Measurements from ENCODE around the gene BEX5.
A peak's percentile ranks its signal among the peaks of the same experiment; 100 is the strongest.
"Not testable (repeated sequence)": the region's sequence is repeated elsewhere in the genome, so short reads cannot be mapped to it uniquely, and the experiment has no call there.

The BEX5 gene

DNA sequence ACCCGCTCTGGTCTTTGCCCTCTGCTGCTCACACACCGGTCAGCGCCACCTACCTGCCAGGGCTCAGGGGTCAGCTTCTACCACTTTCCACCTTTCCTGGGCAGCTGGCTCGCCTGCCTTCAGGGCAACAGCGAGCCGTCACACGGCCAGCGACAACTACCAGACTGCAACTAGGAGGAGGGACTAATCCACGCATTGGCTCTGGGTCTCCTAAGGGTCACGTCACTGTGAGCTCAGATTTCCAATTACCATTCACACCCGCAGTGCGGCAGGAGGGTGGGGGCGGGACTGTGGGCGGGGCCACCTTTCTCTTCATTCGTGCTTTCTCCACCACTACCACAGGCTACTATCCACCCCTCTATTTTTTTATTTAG is at the start of gene BEX5:
TSS of gene BEX5 (minus strand) at position 172 of the 374 bp plus-strand sequence. CDS start 1,712 bp downstream, outside the sequence.
- DNase-seq: peak; percentile 52

GRCh38 chrX:102185967-102186720 is 30.4 kb upstream of the BEX5 start:
- DNase-seq: no peak

DNA sequence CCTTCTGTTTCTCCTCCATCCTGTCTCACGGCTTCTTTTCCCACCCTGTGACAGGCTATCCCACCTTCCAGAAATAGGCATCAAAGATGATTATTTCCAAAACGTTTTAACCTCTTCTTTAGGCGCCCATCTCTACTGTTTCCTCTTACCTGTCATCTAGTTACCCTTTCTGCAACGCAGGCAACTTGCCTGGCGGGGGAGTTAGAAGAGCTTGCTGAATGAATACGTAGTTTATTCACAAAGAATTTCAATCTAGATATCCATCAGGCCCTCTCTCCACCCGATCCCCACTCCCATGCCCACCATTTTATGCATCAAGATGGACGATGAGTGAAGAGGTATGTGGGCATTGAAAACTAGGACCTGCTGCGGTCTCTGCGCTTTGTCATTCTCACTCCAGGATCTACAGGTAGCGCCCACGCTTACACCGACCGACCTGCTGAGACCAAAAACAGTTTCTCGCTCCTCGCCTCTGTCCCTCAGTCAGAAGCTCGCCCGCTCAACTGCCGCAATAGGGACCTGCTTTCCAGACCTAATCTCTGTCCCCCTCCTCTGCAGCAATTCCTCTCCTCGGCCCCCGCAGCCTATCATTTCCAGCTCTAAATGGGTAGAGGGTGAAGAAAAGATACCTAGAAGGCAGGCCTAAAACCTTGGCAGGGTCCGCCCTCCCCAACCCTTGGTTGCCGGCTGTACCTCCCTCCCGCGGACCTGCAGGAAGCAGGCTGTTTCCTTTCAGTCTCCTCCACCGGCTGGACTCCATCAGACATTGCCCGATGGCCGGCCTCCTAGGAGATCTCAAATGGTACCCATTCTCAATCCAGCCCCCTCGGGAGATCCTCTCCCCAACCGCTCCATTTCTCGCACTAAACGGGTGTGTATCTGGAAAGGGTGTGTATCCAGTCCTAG is 624 bp downstream of the BEX5 start:
- no peak for DNase-seq

DNA sequence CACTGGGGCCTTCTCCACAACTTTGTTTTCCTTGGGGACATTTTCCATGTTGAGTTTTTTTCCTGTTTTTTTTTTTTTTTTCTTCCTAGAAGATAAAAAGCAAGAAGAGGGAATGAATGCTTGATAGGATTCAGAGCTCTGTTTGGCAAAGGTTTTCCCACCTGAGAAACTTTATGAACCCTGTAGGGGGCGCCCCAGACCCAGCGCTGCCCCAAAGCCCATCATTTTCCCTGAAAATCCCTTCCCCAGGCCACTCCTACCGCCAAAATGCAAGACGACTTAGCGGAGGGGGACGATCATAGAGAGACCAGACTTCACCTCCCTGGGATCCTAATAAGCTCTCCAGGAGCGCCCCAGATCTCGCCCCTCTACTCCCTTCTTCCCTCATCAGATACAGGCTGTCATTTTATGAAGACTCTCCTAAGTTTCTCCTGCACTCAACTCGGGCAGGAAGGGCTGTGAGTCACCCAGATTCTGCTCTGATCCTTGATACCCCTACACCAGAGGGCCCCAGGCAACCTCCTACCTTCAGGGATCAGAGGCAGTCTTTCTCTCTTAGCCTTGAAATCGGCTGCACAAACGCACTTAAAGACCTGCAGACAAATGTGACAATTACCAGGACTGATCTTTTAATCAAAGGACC is 1.4 kb downstream of the BEX5 start:
- no peak for DNase-seq

DNA sequence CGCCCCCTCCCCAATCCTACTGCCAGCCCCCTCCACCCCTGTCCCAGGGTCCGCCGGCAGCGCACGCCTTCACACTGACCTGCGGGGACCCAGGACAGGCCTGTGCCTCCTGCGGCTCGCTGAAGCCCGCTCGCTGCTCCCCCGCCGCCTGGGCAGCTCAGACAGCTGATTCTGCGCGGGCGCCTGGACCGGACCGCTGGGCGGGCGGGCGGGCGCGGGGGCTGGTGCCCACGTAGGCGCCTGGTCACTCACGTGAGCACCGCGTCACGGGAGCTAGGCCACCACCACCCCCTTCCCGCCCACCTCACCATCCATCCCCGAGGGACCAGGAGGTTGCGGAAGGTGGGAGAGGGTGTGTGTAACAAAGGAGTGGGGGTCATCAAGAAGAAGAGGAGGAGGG is 13.5 kb downstream of the BEX5 start, which contains the start of gene TCEAL6:
TSS of gene TCEAL6 (minus strand) at position 208 of the 400 bp plus-strand sequence.
- DNase-seq: not testable (repeated sequence)

DNA sequence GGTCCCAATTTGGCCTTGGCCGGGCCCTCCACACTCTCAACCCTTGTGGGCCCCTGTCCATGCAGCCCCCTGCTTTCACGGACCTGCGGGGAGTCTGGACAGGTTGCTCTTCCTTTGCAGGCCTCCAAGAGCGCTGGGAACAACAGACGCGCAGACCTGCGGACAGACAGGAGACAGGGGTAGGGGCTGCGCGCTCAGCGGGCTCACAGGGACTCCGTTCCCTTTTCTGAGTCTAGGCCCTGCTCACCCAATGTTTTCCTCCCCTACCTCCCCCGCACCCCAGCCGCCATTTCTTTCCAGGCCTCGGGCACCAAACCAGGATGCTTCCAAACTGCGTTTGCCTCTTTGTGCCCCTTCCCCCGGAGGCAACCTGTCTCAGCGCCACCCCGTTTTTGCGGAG is 14.1 kb downstream of the BEX5 start:
- DNase-seq: not testable (repeated sequence)

- DNase-seq: not testable (repeated sequence)
Measured at GRCh38 chrX:102140876-102141275, 14.9 kb downstream of the BEX5 start.

- no peak for DNase-seq
Measured at GRCh38 chrX:102138064-102138463, 17.7 kb downstream of the BEX5 start.

GRCh38 chrX:102129473-102129872 is 26.3 kb downstream of the BEX5 start:
- DNase-seq: no peak

- no peak for DNase-seq
Measured at GRCh38 chrX:102126863-102127262, 28.9 kb downstream of the BEX5 start.

GRCh38 chrX:102126080-102126818 is 29.5 kb downstream of the BEX5 start:
- not testable (repeated sequence) for DNase-seq

DNA sequence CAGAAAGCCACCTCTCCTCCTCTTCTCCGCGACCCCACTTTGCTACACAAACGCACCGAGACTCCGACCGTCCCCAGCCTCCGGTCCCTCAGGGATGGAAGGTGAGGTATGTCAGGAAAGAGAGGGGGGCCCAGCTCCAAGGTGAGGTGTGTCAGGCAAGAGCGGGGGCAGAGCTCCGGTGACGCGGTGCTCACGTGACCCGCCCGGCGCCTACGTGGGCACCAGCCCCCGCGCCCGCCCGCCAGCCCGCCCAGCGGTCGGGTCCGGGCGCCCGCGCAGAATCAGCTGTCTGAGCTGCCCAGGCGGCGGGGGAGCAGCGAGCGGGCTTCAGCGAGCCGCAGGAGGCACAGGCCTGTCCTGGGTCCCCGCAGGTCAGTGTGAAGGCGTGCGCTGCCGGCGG is 30.3 kb downstream of the BEX5 start, which contains the start of gene TCEAL2:
TSS of gene TCEAL2 (plus strand) at position 244 of the 400 bp plus-strand sequence. CDS start 1,152 bp downstream, outside the sequence.
- DNase-seq: not testable (repeated sequence)

- DNase-seq: not testable (repeated sequence)
Measured at GRCh38 chrX:102125014-102125413, 30.8 kb downstream of the BEX5 start.

DNA sequence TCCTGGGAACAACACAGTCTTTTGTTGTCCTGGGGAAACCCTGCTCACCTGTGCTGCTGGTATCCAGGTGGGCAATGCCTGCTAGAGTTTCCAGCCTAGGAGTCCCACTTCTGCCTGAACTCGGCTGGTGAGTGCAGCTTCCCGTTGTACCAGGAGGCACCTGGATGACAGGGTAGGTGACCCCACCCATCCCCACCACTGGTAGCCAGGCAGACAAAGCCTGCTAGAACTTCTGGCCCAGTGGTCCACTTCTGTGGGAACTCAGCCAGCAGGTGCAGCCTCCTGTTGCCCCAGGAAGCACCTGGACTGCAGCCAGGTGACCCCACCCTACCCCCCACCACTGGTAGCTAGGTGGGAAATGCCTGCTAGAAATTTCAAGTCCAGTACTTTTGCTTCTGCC is 40.0 kb downstream of the BEX5 start:
- DNase-seq: no peak

DNA sequence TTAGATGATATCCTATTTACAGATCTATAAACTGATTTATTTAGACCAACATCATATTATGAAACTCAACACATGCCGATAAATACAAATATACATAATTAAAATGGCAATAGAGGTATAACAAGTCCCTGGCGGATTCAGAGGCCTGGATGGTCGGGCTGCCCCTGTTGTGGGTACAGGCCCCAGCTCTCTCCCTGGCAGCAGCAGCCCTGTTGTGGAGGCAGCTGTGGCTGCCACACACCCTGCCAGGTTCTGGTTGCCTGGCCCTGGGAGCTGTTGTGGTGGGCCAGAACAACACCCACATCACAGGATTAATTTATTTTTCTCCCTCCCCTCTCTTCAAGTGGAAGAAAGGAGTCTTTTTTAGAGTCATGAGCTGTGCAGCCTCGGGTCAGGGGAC is 42.4 kb downstream of the BEX5 start:
- no peak for DNase-seq

Data from kidney glomerular epithelial cell (primary cell).